WI38 (cell line): Measurements from ENCODE around the gene SEMA6A.

ENCODE experiments used
- H3K4me3 ChIP-seq: 2 replicates; pipeline ENCODE4 v1.5.1; 2011; ENCODE audit warnings: low read depth, mild to moderate bottlenecking, control low read depth, low read length
- TF ChIP-seq, protein P1 (sequence below): IDR thresholded peaks from 2 replicates; pipeline ENCODE4 v1.5.1; 2012; ENCODE audit warnings: low read depth, mild to moderate bottlenecking, control low read depth, low read length

SEMA6A gene

DNA sequence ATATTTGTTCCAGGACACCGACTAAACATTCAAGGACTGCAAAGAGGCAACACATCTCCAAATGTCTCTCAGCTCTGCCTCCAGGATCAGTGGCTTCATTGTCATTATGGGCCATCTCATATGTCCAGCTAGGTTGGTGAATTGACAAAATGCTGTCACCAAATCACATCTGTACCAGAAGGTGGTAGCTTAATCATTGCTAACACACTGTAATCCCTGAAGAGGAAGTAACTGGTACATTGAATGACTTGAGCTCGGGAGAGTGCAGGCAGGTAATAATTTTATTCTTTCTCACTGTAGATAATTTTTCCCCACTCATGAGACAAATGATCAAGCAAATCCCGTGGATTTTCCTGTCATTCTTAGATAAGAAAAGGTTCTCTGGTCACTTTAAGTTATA is 169.8 kb downstream of the SEMA6A start:
- TF ChIP-seq, protein P1, sequence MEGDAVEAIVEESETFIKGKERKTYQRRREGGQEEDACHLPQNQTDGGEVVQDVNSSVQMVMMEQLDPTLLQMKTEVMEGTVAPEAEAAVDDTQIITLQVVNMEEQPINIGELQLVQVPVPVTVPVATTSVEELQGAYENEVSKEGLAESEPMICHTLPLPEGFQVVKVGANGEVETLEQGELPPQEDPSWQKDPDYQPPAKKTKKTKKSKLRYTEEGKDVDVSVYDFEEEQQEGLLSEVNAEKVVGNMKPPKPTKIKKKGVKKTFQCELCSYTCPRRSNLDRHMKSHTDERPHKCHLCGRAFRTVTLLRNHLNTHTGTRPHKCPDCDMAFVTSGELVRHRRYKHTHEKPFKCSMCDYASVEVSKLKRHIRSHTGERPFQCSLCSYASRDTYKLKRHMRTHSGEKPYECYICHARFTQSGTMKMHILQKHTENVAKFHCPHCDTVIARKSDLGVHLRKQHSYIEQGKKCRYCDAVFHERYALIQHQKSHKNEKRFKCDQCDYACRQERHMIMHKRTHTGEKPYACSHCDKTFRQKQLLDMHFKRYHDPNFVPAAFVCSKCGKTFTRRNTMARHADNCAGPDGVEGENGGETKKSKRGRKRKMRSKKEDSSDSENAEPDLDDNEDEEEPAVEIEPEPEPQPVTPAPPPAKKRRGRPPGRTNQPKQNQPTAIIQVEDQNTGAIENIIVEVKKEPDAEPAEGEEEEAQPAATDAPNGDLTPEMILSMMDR, result no peak
- no peak overlapping the region for H3K4me3 ChIP-seq

DNA sequence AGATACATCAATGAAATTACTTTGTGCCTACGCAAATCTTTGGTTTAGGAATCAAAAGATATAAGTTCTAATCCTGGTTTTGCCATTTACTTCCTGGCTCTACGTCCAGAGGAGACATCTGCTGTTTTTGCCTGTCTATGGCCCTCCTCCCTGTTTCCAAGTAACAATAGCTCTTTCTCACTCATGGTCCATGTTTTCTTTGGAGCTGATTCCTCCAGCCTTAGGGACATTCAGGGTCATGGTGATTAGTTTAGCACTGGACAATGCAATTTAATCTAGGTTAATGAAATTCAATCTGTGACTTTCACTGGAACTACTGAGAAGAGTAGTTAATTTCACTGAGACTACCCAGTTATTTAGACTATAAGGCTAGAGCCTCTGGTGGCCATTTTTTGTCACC is 170.6 kb downstream of the SEMA6A start:
- no peak overlapping the region for H3K4me3 ChIP-seq
- TF ChIP-seq, protein P1, result no peak

DNA sequence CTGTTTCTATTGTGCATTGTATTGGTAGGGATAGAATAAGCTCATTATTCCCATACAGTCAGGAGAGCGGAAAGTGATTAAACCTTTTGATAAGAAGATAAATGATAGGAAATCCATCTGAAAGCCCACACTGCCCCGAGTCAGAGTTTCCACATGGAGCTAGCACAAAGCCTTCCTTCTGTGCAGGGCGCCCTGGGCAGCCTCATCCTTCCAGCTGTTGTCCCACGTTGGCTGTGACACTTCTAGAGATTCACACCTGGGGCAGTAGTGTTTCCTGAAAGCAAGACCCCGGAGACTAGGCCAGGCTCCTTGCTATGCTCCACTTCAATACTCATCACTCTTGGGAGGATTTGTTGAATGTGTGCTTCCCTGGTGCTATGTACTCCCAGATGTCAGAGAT is 172.4 kb downstream of the SEMA6A start:
- H3K4me3 ChIP-seq, result no peak overlapping the region
- TF ChIP-seq, protein P1, result no peak

DNA sequence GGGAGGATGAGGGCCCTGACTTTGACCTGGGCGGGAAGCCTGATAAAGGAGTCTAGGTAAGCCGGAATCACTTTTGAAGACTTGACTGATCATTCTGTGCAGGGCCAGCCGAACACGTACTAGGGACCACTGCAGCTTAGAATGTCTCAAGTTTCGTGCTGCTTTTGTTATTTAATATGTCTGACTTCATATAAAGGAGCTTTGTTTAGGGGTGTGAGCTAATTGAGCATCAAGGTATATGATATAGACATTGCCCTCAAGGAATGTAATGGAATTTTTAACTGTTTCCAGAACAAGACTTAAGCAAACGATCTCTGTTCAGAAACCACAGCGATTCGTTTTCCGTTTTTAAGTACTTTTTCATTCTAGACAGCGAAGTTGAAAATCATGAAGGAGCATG is 173.0 kb downstream of the SEMA6A start:
- TF ChIP-seq, protein P1, result no peak

DNA sequence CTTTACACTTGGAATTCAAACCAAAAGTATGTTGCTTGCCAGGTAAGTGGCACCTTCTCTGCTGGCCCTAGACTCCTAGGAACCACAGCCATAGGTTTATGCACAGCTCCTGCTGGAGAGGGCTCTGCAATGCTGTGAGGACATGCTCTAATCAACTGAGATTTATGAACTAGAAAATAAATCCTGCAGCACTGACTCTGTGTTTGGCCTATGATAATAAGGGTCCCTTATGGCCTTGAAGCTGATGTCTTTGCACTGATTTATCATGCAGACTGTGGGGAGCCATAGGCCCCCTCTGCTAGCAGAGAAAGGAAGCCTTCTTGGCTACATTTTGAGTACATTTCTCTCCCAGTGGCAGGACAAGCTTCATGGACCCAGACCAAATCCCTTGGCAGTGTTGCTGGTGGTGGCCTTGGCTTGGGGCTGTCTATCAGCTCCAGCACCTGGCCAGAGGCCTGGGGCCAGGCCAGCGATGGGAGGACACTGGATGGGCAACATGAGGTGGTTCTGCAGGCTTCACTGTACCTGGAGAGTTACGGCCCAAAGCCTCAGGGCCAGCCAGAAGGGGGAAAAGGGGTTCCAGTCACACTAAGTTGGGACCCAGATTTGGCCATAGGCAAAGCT is 178.0 kb downstream of the SEMA6A start:
- H3K4me3 ChIP-seq, result no peak overlapping the region
- TF ChIP-seq, protein P1, result no peak

More for the DNA sequence above, 173.0 kb downstream of the SEMA6A start:
- H3K4me3 ChIP-seq, result no peak overlapping the region

DNA sequence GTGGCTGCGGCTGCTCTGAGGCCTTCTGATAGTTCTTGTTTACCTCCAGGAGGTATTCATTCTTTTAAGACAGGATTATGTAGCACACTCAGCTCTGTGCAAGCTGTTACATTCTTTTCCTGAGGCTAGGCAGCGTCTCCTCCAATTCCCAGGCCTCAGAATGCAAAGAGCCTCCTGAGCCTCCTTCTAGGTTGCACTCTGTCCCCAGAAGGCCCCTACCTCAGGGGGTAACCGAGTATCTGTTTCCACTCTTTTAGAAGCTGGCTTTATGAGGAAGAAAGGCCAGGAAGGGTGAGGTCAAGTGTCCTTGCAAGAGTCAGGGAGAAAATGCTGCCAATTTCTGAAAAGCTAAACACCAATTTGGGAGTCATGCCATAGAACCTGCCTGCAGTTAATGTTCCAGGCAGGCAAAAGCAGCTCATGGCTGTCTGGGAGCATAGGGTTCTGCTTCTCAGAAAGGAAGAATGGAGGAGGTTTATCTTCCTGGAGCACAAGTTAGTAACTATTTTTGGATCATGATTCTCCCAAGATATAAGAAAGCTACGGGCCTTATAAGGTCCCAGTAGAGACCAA is 178.9 kb downstream of the SEMA6A start:
- H3K4me3 ChIP-seq, result no peak overlapping the region
- TF ChIP-seq, protein P1, result no peak

DNA sequence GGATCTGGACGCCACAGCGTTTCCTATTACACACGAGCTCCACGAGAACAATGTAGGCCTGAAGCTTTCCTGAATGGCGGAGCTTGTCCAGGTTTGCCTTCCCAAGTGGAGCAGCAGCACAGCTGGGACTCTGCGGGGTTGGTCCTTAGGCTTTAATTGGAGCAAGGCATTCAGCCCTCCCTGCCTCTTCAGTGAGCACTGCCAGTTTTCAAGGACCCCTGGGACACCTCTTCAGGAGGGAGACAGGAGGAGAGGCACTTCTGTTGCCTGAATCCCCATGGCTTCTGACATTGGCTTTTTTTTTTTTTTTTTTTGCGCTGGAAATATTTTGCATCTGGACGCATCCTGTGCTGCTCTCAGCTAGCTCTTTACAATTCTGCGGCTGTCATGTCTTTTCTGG is 179.4 kb downstream of the SEMA6A start:
- no peak overlapping the region for H3K4me3 ChIP-seq
- TF ChIP-seq, protein P1, result no peak
